ENCODE data around the gene BCL7B. TPM values are rescaled to one million over a fixed set of nuclear protein-coding genes. Genes with fewer than 3 reads are reported as not detected.
"Not testable (repeated sequence)": the region's sequence is repeated elsewhere in the genome, so short reads cannot be mapped to it uniquely, and the experiment has no call there.

BCL7B gene
- total RNA-seq, 1 donor from 2014 or later = 83.9 TPM

- no peak overlapping the region for H3K4me3 ChIP-seq (ENCODE audit: low read depth, low read length)
- no peaks in the 10 kb centered on the region for H3K36me3 ChIP-seq (ENCODE audit: control insufficient read depth, insufficient read depth, low read length)
- TF ChIP-seq, protein P1, sequence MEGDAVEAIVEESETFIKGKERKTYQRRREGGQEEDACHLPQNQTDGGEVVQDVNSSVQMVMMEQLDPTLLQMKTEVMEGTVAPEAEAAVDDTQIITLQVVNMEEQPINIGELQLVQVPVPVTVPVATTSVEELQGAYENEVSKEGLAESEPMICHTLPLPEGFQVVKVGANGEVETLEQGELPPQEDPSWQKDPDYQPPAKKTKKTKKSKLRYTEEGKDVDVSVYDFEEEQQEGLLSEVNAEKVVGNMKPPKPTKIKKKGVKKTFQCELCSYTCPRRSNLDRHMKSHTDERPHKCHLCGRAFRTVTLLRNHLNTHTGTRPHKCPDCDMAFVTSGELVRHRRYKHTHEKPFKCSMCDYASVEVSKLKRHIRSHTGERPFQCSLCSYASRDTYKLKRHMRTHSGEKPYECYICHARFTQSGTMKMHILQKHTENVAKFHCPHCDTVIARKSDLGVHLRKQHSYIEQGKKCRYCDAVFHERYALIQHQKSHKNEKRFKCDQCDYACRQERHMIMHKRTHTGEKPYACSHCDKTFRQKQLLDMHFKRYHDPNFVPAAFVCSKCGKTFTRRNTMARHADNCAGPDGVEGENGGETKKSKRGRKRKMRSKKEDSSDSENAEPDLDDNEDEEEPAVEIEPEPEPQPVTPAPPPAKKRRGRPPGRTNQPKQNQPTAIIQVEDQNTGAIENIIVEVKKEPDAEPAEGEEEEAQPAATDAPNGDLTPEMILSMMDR (IDR thresholded peaks at IDR 0.05; ENCODE audit: insufficient read depth, low read length, poor library complexity, severe bottlenecking) = no peak
- no peak for DNase-seq (ENCODE audit: low read depth)
- no peaks in the 10 kb centered on the region for H3K27me3 ChIP-seq (ENCODE audit: control insufficient read depth, insufficient read depth, low read length)
These were observed 25.3 kb downstream of the BCL7B start for GRCh38 chr7:73532224-73532623.

DNA sequence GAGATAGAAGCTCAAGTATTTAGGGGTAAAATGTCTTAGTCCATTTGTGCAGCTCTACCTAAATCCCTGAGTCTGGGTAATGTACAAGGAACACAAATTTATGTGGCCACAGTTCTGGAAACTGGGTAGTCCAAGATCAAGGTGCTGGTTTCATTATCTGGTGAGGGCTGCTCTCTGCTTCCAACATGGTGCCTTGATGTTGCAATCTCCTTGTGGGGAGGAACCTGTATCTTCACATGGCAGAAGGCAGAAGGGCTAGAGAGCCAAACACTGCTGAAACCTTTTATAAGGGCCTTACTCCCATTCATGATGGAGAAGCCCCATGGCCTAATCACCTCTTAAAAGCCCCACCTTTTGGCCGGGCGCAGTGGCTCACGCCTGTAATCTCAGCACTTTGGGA is 26.7 kb downstream of the BCL7B start:
- no peak for DNase-seq (ENCODE audit: low read depth)
- Histone ChIP-seq H3K27me3 (ENCODE audit: control insufficient read depth, insufficient read depth, low read length) (no peaks in the 10 kb centered on the region), H3K4me3 (ENCODE audit: low read depth, low read length) (no peak overlapping the region), H3K36me3 (ENCODE audit: control insufficient read depth, insufficient read depth, low read length) (no peaks in the 10 kb centered on the region)
- TF ChIP-seq, protein P1 (IDR thresholded peaks at IDR 0.05; ENCODE audit: insufficient read depth, low read length, poor library complexity, severe bottlenecking) = no peak

DNA sequence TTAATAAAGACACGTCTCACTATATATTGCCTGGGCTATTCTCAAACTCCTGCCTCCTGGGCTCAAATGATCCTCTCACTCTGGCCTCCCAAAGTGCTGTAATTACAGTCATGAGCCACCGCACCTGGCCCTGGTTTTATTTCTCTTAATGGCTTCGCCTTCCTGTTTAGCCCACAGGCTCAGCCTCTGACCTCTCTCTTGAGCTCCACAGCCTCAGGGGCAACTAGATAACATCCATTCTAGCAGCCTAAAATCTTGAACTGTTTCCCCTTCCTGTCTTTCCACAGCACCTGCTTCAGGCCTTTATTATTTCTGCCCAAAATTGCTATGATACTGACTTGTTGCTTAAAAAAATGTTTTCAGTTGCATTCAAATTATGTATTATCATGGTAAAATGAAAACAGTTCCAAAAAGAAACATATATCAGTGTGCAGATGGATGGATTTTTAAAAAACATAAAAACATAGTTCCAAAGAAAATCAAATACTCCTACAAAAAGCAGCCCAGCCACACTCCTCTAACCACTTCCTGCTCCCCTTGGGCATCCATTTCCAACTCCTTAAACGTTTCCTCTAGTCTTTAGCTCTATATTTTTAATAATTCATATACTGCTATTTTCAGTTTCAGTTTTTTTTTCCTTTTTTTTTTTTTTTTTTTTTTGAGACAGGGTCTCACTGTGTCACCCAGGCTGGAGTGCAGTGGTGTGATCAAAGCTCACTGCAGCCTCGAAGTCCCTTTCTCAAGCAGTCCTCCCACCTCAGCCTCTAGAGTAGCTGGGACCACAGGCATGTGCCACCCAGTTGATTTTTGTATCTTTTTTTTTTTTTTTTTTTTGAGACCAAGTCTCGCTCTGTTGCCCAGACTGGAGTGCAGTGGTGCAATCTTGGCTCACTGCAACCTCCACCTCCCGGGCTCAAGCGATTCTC is 30.3 kb downstream of the BCL7B start:
- Histone ChIP-seq H3K36me3 (ENCODE audit: control insufficient read depth, insufficient read depth, low read length) (no peaks in the 10 kb centered on the region), H3K4me3 (ENCODE audit: low read depth, low read length) (no peak overlapping the region), H3K27me3 (ENCODE audit: control insufficient read depth, insufficient read depth, low read length) (no peaks in the 10 kb centered on the region)
- TF ChIP-seq, protein P1 (IDR thresholded peaks at IDR 0.05; ENCODE audit: insufficient read depth, low read length, poor library complexity, severe bottlenecking) = no peak
- no peak for DNase-seq (ENCODE audit: low read depth)

DNA sequence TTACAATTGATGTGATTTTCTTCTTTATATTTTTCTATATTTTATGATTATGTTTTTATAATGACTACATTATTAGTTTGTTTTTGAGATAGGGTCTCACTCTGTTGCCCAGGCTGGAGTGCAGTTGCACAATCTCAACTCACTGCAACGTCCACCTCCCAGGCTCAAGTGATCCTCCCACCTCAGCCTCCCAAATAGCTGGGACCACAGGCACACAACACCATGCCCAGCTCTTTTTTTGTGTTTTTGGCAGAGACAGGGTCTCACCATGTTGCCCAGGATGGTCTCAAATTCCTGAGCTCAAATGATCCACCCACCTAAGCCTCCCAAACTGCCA is 31.4 kb downstream of the BCL7B start:
- H3K36me3 ChIP-seq (ENCODE audit: control insufficient read depth, insufficient read depth, low read length); H3K4me3 ChIP-seq (ENCODE audit: low read depth, low read length); H3K27me3 ChIP-seq (ENCODE audit: control insufficient read depth, insufficient read depth, low read length); DNase-seq (ENCODE audit: low read depth): not testable (repeated sequence)

- Histone ChIP-seq H3K27me3 (ENCODE audit: control insufficient read depth, insufficient read depth, low read length) (no peaks in the 10 kb centered on the region), H3K36me3 (ENCODE audit: control insufficient read depth, insufficient read depth, low read length) (no peaks in the 10 kb centered on the region), H3K4me3 (ENCODE audit: low read depth, low read length) (peak within 1 kb of the TSS; percentile 51)
- TF ChIP-seq, protein P1 (IDR thresholded peaks at IDR 0.05; ENCODE audit: insufficient read depth, low read length, poor library complexity, severe bottlenecking) = no peak
- peak; percentile 81 for DNase-seq (ENCODE audit: low read depth)
These were observed 35.2 kb downstream of the BCL7B start, which contains the start of gene BAZ1B for GRCh38 chr7:73522105-73522872. BAZ1B (minus strand) TSS chr7:73522293; CDS start chr7:73521933, 360 bp downstream.

GRCh38 chr7:73521636-73522104 is 35.8 kb downstream of the BCL7B start:
- H3K27me3 ChIP-seq (ENCODE audit: control insufficient read depth, insufficient read depth, low read length) = no peaks in the 10 kb centered on the region
- H3K4me3 ChIP-seq (ENCODE audit: low read depth, low read length) = peak overlapping the region; percentile 51
- no peaks in the 10 kb centered on the region for H3K36me3 ChIP-seq (ENCODE audit: control insufficient read depth, insufficient read depth, low read length)
- TF ChIP-seq, protein P1 (IDR thresholded peaks at IDR 0.05; ENCODE audit: insufficient read depth, low read length, poor library complexity, severe bottlenecking) = no peak
- DNase-seq (ENCODE audit: low read depth) = no peak
